OCI-LY3 (cell line): ENCODE data around the gene CPNE2.
A peak's percentile ranks its signal among the peaks of the same experiment; 100 is the strongest.

Experiments
- H2AFZ ChIP-seq: fragments of 200-600, 300-600 bp; shearing (Covaris generic); 2 replicates; pipeline ENCODE4 v1.6.0; 2014; ENCODE audit warnings: antibody characterized with exemption, low read depth, low read length
- H3K27ac ChIP-seq: fragments of 200-600, 300-600 bp; sonication (generic); 2 replicates; pipeline ENCODE4 v1.5.1; 2014; ENCODE audit warnings: mild to moderate bottlenecking, low read length, moderate library complexity, mixed read lengths
- H3K27me3 ChIP-seq: fragments of 200-600, 300-600 bp; sonication (generic); 2 replicates; pipeline ENCODE4 v1.6.1; 2014; ENCODE audit warnings: low read depth, low read length, mixed read lengths
- H3K36me3 ChIP-seq: fragments of 200-600, 300-600 bp; sonication (generic); replicated peaks from 2 replicates; pipeline ENCODE3; 2014; ENCODE audit warnings: low read depth, low read length, mixed read lengths
- H3K4me1 ChIP-seq: fragments of 300-600, 200-600 bp; sonication (generic); 2 replicates; pipeline ENCODE4 v1.6.1; 2014; ENCODE audit warnings: low read length, mixed read lengths
- H3K4me2 ChIP-seq: fragments of 200-600, 300-600 bp; sonication (generic); 2 replicates; pipeline ENCODE4 v1.6.1; 2014; ENCODE audit warnings: low read length, mixed read lengths
- H3K4me3 ChIP-seq: fragments of 300-600, 200-600 bp; sonication (generic); 2 replicates; pipeline ENCODE4 v1.5.1; 2014; ENCODE audit warnings: antibody characterized with exemption, mild to moderate bottlenecking, low read length, moderate library complexity
- H3K79me2 ChIP-seq: fragments of 300-600, 200-600 bp; shearing (Covaris generic); 2 replicates; pipeline ENCODE4 v1.6.1; 2014; ENCODE audit warnings: mild to moderate bottlenecking, low read length, mixed read lengths
- H3K9ac ChIP-seq: fragments of 300-600, 200-600 bp; shearing (Covaris generic); 2 replicates; pipeline ENCODE4 v1.6.0; 2014; ENCODE audit warnings: mild to moderate bottlenecking, low read length, moderate library complexity
- H3K9me3 ChIP-seq: fragments of 200-600, 300-600 bp; shearing (Covaris generic); 2 replicates; pipeline ENCODE4 v1.6.1; 2014; ENCODE audit warnings: low read length, mixed read lengths; ENCODE audit not compliant: insufficient read depth
- H4K20me1 ChIP-seq: fragments of 200-600, 300-600 bp; sonication (generic); 2 replicates; pipeline ENCODE4 v1.6.1; 2016; ENCODE audit warnings: low read length, mixed read lengths; ENCODE audit not compliant: insufficient read depth
- EZH2phosphoT487 ChIP-seq: fragments of 200-600 bp; shearing (Covaris generic); IDR thresholded peaks from 2 replicates; pipeline ENCODE4 v1.6.1; 2018; ENCODE audit warnings: antibody characterized with exemption, mixed run types, low read depth
- TF ChIP-seq, protein P1 (sequence below): fragments of 200-600, 300-600 bp; sonication (generic); IDR thresholded peaks from 2 replicates; pipeline ENCODE4 v1.5.1; 2014; ENCODE audit warnings: antibody characterized with exemption, low read length, low read depth

Gene CPNE2

DNA sequence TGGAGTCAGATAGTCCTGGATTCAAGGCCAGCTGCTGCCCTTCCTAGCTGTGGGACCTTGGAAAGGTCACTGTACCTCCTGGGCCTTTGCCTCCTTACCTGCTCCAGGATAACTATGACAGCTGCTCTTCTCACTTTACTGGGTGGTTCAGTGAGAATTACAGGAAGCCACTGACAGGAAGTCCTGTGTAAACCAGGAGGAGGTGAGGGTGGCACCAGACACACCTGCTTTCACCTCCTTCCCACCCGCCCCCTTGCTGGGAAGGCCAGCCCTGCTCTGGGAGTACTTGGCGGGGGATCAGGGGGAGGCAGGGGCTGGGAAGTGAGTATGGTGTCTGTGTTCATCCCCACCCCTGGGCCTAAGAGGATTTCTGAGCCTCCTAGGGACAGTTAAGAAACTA, 42.6 kb downstream of the CPNE2 start:
- no peaks in the 10 kb centered on the region for H4K20me1 ChIP-seq
- H3K27me3 ChIP-seq, result no peaks in the 10 kb centered on the region
- H3K9me3 ChIP-seq, result no peaks in the 10 kb centered on the region
- H3K4me3 ChIP-seq, result peak overlapping the region; percentile 44; the same call in 1 of the 2 replicates
- peak overlapping the region; percentile 74 for H3K4me2 ChIP-seq
- H2AFZ ChIP-seq, result peak overlapping the region; percentile 51; the same call in 1 of the 2 replicates
- no peaks in the 10 kb centered on the region for H3K79me2 ChIP-seq
- TF ChIP-seq, protein P1, sequence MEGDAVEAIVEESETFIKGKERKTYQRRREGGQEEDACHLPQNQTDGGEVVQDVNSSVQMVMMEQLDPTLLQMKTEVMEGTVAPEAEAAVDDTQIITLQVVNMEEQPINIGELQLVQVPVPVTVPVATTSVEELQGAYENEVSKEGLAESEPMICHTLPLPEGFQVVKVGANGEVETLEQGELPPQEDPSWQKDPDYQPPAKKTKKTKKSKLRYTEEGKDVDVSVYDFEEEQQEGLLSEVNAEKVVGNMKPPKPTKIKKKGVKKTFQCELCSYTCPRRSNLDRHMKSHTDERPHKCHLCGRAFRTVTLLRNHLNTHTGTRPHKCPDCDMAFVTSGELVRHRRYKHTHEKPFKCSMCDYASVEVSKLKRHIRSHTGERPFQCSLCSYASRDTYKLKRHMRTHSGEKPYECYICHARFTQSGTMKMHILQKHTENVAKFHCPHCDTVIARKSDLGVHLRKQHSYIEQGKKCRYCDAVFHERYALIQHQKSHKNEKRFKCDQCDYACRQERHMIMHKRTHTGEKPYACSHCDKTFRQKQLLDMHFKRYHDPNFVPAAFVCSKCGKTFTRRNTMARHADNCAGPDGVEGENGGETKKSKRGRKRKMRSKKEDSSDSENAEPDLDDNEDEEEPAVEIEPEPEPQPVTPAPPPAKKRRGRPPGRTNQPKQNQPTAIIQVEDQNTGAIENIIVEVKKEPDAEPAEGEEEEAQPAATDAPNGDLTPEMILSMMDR, result no peak
- TF ChIP-seq EZH2phosphoT487, result no peak
- no peaks in the 10 kb centered on the region for H3K36me3 ChIP-seq
- H3K27ac ChIP-seq, result no peak overlapping the region
- H3K9ac ChIP-seq, result peak overlapping the region; percentile 1; the same call in 1 of the 2 replicates
- H3K4me1 ChIP-seq, result peaks cover 33% of the 10 kb centered on the region

DNA sequence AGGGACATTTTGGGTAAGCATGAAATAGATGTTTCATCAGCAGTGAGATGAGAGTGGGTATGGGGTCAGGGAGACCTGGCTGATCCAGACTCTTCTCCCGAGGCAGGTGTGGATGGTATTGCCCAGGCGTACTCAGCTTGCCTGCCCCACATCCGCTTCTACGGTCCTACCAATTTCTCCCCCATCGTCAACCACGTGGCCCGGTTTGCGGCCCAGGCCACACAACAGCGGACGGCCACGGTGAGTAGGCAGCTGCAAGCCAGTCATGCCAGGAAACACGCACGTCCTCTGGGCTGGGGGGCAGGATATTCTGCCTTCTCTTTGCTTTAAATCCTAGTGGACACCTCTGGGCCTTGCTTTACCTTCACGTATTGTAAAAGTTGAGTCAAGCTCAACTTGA, 44.7 kb downstream of the CPNE2 start:
- Histone ChIP-seq H3K27me3 (no peaks in the 10 kb centered on the region), H3K9ac (no peak overlapping the region), H3K27ac (no peak overlapping the region), H3K4me2 (no peak overlapping the region), H3K4me1 (peaks cover 33% of the 10 kb centered on the region), H4K20me1 (no peaks in the 10 kb centered on the region), H3K79me2 (no peaks in the 10 kb centered on the region), H3K36me3 (no peaks in the 10 kb centered on the region), H2AFZ (no peak overlapping the region), H3K9me3 (no peaks in the 10 kb centered on the region), H3K4me3 (no peak overlapping the region)
- TF ChIP-seq, protein P1, result no peak
- no peak for TF ChIP-seq EZH2phosphoT487

DNA sequence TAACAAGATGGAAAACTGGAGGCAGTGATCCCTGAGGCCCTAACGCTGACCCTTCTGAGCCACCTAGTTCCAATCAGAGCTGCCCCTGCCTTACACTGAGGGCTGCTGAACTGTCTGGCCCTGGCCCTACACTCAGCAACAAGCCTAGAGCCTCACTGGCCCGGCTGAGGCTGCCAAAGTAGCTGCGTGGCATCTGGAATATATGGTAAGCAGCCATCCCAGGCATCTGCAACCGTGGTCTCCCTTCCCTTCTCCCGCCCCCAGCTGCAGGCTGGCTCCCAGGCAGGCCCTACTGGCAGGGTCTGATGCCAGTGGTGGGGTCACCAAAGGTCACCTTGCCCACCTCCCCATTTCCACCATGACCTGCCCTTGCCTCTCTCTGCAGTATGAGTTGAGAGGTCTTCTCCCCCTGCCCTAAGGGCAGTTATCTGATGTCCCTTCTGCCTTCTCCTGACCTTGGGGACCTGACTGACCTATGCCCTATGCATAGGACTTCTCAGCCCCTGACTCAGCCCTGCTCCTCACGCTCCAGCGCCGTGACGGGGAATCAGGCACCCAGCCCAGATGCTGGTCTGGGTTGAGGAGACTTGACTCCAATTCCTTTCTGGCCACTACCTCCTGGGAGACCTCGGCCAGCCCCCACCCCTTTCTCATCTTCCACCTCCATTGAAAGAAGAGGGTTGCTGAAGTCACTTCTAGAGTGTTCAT, 45.3 kb downstream of the CPNE2 start:
- Histone ChIP-seq H3K4me3 (no peak overlapping the region), H2AFZ (no peak overlapping the region), H3K9ac (no peak overlapping the region), H3K4me1 (peaks cover 29% of the 10 kb centered on the region), H3K27ac (no peak overlapping the region), H3K27me3 (no peaks in the 10 kb centered on the region), H3K36me3 (no peaks in the 10 kb centered on the region), H3K9me3 (no peaks in the 10 kb centered on the region), H4K20me1 (no peaks in the 10 kb centered on the region), H3K4me2 (no peak overlapping the region), H3K79me2 (no peaks in the 10 kb centered on the region)
- TF ChIP-seq, protein P1, result no peak
- TF ChIP-seq EZH2phosphoT487, result no peak

DNA sequence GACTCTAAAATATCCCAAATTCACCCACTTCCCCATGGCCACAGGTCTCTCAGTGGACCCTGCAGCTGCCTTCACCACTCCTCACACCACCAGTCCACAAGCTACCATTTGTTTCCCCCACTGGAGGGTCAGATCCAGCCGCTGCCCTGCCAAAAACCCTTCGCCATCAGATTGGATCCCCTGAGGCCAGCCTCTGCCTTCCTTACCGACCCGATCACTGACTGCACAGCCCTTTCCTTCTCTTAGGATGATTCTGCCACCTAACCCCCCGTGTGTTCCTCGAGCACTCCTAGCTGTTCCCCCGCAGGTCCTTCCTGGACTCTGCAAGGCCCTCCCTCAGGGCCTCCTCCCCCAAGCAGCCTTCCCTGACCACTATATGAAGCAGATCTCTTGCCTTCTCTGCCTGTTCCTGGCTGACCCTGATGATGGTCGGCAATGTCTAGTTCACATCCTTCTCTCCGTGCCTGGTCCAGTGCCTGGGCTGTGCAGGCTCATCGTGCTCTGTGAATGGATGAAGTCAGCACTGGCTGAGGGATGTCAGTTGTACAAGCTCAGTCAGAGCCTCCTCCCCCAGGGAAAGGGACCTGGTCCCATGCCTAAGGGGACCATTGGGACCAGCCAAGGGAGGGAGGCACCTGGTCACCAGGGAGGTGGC, 46.0 kb downstream of the CPNE2 start:
- TF ChIP-seq, protein P1, result no peak
- no peak for TF ChIP-seq EZH2phosphoT487
- H3K27me3 ChIP-seq, result no peaks in the 10 kb centered on the region
- H3K27ac ChIP-seq, result no peak overlapping the region
- peaks cover 22% of the 10 kb centered on the region for H3K4me1 ChIP-seq
- H3K9ac ChIP-seq, result no peak overlapping the region
- H3K4me3 ChIP-seq, result no peak overlapping the region
- no peaks in the 10 kb centered on the region for H4K20me1 ChIP-seq
- H2AFZ ChIP-seq, result no peak overlapping the region
- no peak overlapping the region for H3K4me2 ChIP-seq
- no peaks in the 10 kb centered on the region for H3K9me3 ChIP-seq
- no peaks in the 10 kb centered on the region for H3K79me2 ChIP-seq
- H3K36me3 ChIP-seq, result no peaks in the 10 kb centered on the region
